Measurements from ENCODE around the gene OCA2. TPM values are rescaled to one million over a fixed set of nuclear protein-coding genes. Genes with fewer than 3 reads are reported as not detected.

OCA2 gene
- total RNA-seq, 4 donors from 2014 or later, result 7.0 to 53.1 (median 20.4) TPM

DNA sequence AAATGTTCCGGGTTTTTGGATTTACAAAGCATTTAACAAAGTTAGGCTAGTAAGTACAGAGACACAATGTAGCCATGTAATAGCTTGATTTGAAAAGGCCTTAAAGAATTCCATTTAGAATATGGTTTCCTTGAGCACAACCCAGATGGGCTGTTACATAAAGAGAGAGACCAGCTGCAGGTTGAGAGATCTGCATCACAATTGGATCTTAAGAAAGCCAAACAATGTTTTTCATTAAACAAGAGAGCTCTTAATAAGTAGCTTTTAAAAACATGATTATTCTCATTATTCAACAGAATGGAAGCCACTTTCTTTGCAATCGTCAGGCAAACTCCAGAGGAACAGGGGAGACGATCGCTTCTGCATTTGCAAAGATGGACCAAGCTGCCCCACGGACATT is 300.3 kb downstream of the OCA2 start:
- Histone ChIP-seq H3K36me3 (no peaks in the 10 kb centered on the region), H3K4me3 (no peak overlapping the region), H3K4me1 (no peaks in the 10 kb centered on the region), H3K27ac (no peak overlapping the region), H3K27me3 (no peaks in the 10 kb centered on the region), H3K9me3 (no peaks in the 10 kb centered on the region)
- no peak for TF ChIP-seq POLR2A (IDR thresholded peaks at IDR 0.05)
- TF ChIP-seq POLR2AphosphoS5 (IDR thresholded peaks at IDR 0.05), result no peak
- TF ChIP-seq EP300 (IDR thresholded peaks at IDR 0.05), result no peak
- TF ChIP-seq, protein P1, sequence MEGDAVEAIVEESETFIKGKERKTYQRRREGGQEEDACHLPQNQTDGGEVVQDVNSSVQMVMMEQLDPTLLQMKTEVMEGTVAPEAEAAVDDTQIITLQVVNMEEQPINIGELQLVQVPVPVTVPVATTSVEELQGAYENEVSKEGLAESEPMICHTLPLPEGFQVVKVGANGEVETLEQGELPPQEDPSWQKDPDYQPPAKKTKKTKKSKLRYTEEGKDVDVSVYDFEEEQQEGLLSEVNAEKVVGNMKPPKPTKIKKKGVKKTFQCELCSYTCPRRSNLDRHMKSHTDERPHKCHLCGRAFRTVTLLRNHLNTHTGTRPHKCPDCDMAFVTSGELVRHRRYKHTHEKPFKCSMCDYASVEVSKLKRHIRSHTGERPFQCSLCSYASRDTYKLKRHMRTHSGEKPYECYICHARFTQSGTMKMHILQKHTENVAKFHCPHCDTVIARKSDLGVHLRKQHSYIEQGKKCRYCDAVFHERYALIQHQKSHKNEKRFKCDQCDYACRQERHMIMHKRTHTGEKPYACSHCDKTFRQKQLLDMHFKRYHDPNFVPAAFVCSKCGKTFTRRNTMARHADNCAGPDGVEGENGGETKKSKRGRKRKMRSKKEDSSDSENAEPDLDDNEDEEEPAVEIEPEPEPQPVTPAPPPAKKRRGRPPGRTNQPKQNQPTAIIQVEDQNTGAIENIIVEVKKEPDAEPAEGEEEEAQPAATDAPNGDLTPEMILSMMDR (IDR thresholded peaks at IDR 0.05), result no peak
- 87% methylated on average over 5 of the region's 5 CpGs for WGBS
- DNase-seq (ENCODE audit: low spot score in 2 of 2), result no peak

- H3K4me1 ChIP-seq, result no peaks in the 10 kb centered on the region
- WGBS, result 84% methylated on average over 8 of the region's 8 CpGs
- no peaks in the 10 kb centered on the region for H3K9me3 ChIP-seq
- no peaks in the 10 kb centered on the region for H3K36me3 ChIP-seq
- no peak for DNase-seq (ENCODE audit: low spot score in 2 of 2)
- H3K27ac ChIP-seq, result no peak overlapping the region
- H3K27me3 ChIP-seq, result no peaks in the 10 kb centered on the region
- TF ChIP-seq EP300 (IDR thresholded peaks at IDR 0.05) (no peak), POLR2AphosphoS5 (IDR thresholded peaks at IDR 0.05) (no peak), POLR2A (IDR thresholded peaks at IDR 0.05) (no peak)
- TF ChIP-seq, protein P1 (IDR thresholded peaks at IDR 0.05), result no peak
- no peak overlapping the region for H3K4me3 ChIP-seq
These were observed 301.4 kb downstream of the OCA2 start for GRCh38 chr15:27797765-27798164.

- H3K4me1 ChIP-seq, result no peaks in the 10 kb centered on the region
- H3K27me3 ChIP-seq, result no peaks in the 10 kb centered on the region
- TF ChIP-seq EP300 (IDR thresholded peaks at IDR 0.05) (no peak), POLR2A (IDR thresholded peaks at IDR 0.05) (no peak), POLR2AphosphoS5 (IDR thresholded peaks at IDR 0.05) (no peak)
- TF ChIP-seq, protein P1 (IDR thresholded peaks at IDR 0.05), result no peak
- no peaks in the 10 kb centered on the region for H3K36me3 ChIP-seq
- no peak overlapping the region for H3K4me3 ChIP-seq
- WGBS, result 42% methylated on average over 8 of the region's 17 CpGs
- H3K9me3 ChIP-seq, result no peaks in the 10 kb centered on the region
- H3K27ac ChIP-seq, result no peak overlapping the region
- no peak for DNase-seq (ENCODE audit: low spot score in 2 of 2)
These were observed 302.5 kb downstream of the OCA2 start for GRCh38 chr15:27796405-27797320.

DNA sequence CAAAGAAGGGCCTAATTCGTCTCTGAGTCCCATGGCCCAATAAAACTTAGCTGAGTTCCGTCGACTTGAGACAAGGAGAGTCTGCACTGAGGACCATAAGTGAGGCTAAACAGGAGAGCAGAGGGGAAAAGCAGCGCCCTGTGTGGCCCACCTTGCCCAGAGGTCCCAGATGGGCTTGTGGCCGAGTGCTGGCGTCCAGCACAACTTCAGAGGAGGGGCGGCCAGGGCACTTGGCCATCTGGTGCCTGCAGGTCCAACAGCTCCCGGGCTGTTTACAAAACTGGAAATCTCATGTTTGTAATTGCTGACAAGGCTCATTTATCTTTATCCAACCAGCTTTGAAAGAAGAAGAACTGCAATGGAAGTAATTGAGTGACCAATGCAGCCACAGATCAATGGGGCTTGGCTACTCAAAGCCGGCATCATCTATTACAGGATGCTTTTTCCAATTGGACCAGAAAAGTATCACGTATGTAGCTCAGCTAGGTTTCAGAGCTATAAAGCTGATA is 306.3 kb downstream of the OCA2 start:
- Histone ChIP-seq H3K27ac (no peak overlapping the region), H3K9me3 (no peaks in the 10 kb centered on the region), H3K4me1 (no peaks in the 10 kb centered on the region), H3K4me3 (no peak overlapping the region), H3K36me3 (no peaks in the 10 kb centered on the region), H3K27me3 (no peaks in the 10 kb centered on the region)
- no peak for TF ChIP-seq POLR2AphosphoS5 (IDR thresholded peaks at IDR 0.05)
- no peak for TF ChIP-seq POLR2A (IDR thresholded peaks at IDR 0.05)
- no peak for TF ChIP-seq EP300 (IDR thresholded peaks at IDR 0.05)
- TF ChIP-seq, protein P1 (IDR thresholded peaks at IDR 0.05), result no peak
- WGBS, result 75% methylated on average over 7 of the region's 10 CpGs
- no peak for DNase-seq (ENCODE audit: low spot score in 2 of 2)

- Histone ChIP-seq H3K27ac (no peak overlapping the region), H3K4me3 (no peak overlapping the region), H3K4me1 (no peaks in the 10 kb centered on the region), H3K36me3 (no peaks in the 10 kb centered on the region), H3K9me3 (no peaks in the 10 kb centered on the region), H3K27me3 (no peaks in the 10 kb centered on the region)
- 67% methylated on average over 1 of the region's 1 CpG for WGBS
- TF ChIP-seq EP300 (IDR thresholded peaks at IDR 0.05) (no peak), POLR2AphosphoS5 (IDR thresholded peaks at IDR 0.05) (no peak), POLR2A (IDR thresholded peaks at IDR 0.05) (no peak)
- TF ChIP-seq, protein P1 (IDR thresholded peaks at IDR 0.05), result no peak
- no peak for DNase-seq (ENCODE audit: low spot score in 2 of 2)
These were observed 308.8 kb downstream of the OCA2 start for GRCh38 chr15:27790270-27790669.
